Measurements from ENCODE around the gene PDILT.
"Not testable (repeated sequence)": the region's sequence is repeated elsewhere in the genome, so short reads cannot be mapped to it uniquely, and the experiment has no call there.

Gene PDILT

DNA sequence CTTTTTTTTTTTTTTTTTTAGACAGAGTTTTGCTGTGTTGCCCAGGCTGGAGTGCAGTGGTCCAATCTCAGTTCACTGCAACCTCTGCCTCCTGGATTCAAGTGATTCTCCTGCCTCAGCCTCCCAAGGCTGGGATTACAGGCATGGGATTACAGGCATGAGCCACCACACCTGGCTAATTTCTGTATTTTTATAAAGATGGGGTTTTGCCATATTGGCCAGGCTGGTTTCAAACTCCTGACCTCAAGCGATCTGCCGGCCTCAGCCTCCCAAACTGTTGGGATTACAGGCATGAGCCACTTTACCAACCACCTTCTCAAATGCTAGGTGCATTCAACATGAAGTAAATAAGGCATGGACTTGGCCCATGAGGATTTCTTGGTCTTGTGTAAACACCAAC lies 83.5 kb downstream of the PDILT start:
- DNase-seq (ENCODE audit: low read depth): not testable (repeated sequence)

DNA sequence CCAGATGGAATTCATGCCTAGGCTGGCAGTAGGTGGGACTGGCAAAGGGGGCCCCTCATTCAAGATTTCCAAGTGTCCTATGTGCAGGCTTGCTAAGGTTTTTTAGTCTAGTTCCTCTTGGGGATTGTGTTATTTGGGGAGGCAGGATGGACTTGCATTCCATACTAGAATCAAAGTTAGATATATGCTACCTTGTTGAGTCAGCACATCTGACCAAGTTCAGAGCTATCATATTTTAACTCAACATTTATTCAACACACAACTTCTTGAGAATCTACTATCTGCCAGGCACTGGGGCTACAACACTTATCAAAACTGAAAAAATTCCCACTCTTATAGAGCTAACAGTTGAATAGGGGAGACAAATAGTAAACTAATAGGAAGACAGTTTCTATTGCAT lies 83.9 kb downstream of the PDILT start:
- no peak for DNase-seq (ENCODE audit: low read depth)

DNA sequence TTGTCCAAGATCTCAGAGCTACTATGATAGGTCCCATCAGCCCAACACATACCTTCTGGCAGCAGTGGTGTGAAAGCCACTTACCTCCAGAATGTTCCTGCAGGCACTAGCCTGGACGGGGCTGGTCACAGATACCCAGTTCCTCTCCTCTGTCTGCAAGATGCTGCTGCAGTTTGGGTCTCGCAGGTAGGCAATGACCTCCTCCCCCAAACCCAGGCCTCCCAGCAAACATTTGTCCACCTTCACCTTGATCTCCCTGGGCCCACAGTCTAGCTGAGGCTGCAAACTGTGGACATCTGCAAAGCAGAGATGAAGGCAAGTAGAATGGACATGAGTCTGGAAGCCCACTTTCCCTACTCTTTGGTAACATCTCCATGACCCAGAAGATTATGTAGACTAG lies 84.4 kb downstream of the PDILT start:
- DNase-seq (ENCODE audit: low read depth): no peak

DNA sequence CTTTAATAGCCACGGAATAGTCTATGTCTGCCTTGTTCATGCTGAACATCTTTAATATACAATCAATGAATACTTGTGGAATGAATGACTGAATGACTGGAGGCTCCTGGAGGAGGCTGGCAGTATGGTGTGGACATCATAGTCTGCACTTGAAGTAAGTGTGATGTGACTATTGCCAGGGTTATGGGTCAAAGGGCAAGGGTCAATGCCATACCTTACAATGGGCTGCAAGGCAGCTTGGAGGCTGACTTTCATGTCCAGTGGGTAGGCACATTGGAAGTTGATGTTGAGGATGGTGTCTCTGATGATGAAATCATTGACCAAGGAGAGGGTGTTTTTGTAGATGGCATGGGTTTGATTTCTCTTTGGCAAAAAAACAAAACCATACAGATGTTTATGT lies 85.1 kb downstream of the PDILT start:
- no peak for DNase-seq (ENCODE audit: low read depth)

DNA sequence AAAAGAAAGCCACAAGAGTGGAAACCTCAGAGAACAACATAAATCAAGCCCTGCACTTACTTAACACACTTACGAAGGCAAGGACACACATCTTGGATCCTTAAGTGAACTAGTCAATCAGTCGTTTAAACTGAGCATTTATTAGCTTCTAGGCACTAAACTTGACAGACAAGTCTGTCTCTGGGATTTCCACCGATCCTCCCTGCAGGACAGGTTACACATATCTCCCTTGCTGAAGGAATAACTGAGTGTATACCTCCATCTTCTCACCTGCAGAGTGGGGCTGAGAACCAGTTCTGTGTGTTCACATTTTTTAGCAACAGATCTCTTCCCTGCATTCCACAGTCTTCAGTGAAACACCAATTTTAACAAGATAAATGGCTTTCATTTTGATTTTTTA lies 86.1 kb downstream of the PDILT start:
- no peak for DNase-seq (ENCODE audit: low read depth)

DNA sequence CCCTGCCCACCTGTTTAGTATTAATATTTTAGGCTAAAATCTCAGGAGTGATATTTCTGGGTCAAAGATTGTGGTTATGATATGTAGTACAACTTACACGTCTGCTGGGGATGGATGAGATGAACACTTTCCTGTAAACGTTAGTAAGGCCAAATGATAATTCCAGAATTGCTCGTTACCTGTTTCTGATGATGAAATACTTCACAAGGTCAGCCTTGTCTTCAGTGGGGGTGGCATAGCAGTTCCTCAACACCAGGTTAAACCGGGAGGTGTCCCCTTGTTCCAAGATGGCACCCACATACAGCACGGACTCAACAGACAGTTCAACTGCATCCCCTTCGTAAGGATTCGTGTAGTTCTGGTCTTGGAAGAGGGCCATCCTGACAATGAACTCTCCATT lies 86.5 kb downstream of the PDILT start:
- no peak for DNase-seq (ENCODE audit: low read depth)

DNA sequence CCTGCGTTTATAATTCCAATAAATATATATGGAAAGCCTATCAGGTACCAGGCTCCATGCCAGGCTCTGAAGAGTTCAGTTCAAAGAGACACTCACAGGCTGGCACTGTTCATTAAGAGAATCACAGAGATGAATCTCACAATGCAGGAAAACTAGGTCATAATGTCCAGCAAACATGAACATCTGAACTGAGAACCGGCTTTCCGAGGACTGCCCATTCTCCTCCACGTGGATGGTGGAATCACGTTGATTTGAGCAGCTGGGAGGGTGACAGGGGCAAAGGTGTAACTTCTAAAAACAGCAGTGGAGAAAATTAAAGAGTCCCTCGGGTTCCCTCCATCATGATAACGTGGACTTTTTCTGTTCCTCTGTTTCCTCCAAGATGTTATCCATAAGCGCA lies 87.4 kb downstream of the PDILT start:
- no peak for DNase-seq (ENCODE audit: low read depth)

DNA sequence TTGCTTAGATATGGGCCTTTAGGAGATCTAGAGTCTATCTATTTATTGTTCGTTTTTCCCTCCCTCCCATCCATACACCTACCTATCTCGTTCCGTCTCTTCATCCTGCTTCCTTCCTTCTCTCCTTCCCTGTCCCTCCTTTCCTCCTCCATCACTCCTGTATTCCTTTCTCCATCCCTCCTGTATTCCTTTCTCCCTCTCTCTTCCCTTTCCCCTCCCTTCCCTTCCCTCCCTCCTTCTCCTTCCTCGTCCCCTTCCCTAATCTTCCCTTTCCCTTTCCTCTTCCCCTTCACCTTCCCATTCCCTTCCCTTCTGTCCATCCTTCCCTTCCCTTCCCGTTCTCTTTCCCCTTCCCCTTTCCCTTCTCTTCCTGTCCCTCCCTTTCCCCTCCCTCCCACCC lies 87.8 kb downstream of the PDILT start:
- no peak for DNase-seq (ENCODE audit: low read depth)

DNA sequence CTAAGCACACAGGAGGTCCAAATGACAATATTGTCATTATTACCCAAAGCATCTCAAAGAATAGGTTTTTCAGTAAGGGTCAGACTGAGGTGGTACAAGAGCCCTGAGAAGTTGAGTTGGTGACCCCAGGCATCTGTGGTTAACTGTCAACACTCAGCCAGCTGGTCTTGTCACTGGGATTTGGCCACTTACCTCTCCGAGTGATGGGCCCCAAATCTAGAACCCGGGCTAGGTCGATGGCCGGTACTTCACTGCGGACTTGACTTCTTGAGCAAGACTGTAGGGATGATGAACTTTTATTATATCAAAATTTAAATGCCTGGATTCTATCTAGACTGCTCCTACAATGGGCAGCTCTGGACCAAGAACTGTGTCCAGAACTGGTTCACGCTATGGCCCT lies 88.8 kb downstream of the PDILT start:
- no peak for DNase-seq (ENCODE audit: low read depth)

DNA sequence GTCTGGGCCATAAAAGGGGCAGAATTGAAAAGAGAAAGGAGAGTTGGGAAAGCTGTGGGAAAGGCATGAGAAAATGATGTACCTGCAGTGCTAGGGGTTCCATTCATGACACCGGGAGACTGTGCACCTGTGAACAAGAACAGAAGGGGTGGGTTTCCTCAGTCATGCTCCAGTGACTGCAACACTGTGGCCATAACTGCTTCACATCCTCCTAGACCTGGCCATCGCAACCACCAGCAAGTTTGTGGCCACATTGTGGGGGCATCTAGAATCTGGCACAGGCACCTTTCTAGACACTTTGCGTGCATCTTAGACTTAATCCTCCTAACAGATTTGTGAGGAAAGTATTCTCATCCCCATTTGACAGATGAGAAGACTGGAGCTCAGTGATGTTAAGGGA lies 90.0 kb downstream of the PDILT start:
- no peak for DNase-seq (ENCODE audit: low read depth)

DNA sequence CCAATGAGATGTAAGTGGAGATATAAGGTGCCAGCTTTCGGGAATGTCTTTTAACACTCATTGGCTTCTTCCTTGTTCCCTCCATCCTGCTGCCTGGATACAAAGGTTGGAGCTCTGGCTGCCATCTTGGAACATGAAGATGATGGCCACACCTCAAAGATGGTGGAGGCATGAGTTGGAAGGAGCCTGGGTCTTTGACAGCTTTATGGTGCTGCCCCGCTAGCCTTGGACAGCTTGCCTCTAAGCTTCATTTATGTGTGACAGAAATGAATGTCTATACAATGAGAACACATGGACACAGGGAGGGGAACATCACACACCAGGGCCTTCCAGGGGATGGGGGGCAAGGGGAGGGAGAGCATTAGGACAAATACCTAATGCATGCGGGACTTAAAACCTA lies 90.8 kb downstream of the PDILT start:
- DNase-seq (ENCODE audit: low read depth): no peak

DNA sequence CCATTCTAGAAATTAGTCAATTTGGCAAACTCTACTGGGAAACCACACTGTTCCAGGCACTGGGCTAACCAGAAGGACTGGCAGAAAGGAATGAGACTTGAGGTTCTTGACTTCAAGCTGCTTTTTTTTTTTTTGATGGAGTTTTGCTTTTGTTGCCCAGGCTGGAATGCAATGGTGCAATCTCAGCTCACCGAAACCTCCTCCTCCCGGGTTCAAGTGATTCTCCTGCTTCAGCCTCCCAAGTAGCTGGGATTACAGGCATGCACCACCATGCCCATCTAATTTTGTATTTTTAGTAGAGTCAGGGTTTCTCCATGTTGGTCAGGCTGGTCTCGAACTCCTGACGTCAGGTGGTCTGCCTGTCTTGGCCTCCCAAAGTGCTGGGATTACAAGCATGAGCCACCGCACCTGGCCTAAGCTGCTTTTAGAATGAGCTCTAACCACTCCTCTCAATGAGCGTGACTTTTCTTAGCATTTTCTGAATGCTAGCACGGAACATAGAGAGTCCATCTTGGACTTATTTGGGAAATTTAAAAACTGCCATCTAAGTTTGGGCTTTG lies 91.9 kb downstream of the PDILT start:
- not testable (repeated sequence) for DNase-seq (ENCODE audit: low read depth)

DNA sequence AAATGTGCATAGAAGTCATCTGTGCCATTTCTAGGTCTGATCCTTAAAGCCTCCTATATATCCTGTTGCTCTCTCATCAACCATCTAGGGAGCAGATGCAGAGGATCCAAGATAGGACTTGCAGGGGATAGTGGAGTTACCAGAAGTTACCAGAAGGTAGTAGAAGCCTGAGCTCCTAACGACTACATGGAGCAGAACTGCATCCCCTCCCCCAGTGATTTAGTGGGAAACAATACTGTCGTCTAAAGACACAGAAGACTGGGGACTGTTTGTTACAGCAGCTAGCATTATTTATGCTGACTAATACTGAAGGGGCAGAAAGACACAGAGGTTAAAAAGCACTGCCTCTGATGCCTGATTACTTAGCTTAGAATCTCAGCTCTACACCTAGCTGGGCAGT lies 93.0 kb downstream of the PDILT start:
- DNase-seq (ENCODE audit: low read depth): no peak

DNA sequence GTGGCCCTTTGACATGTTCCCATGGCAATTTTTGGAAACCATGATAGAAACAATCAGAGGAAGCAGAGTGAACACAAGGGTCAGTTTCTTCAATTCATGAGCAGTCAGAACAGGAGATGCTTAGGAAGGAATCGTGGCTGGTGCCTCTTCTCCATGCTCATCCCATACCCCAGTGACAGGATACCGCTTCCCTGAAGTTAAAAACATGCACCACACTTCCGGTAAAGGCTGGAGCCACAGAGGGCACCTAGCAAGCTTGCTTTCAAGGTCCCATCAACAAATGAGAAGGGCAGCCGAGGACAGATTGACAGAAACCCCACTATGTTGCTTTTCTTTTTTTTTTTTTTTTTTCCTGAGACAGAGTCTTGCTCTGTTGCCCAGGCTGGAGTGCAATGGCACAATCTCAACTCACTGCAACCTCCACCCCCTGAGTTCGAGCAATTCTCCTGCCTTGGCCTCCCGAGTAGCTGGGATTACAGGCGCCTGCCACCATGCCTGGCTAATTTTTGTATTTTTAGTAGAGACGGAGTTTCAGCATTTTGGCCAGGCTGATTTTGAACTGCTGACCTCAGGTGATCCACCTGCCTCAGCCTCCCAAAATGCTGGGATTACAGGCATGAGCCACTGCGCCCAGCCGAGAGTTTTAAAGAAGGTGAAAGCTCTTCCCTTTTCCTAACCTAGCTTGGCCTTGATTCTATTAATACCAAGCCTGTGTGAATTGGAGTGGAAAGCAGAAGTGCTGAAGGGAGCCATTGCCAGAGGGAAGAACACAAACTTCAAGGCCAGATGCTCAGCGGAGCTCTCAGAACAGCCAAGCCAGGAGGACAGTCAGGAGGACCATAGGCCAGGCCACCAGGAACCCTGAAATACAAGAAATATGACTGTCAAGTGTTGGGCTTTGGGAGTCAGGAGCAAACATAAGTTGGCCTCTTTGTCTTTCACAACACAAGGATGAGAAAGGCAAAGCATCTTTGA lies 93.8 kb downstream of the PDILT start:
- DNase-seq (ENCODE audit: low read depth): no peak

DNA sequence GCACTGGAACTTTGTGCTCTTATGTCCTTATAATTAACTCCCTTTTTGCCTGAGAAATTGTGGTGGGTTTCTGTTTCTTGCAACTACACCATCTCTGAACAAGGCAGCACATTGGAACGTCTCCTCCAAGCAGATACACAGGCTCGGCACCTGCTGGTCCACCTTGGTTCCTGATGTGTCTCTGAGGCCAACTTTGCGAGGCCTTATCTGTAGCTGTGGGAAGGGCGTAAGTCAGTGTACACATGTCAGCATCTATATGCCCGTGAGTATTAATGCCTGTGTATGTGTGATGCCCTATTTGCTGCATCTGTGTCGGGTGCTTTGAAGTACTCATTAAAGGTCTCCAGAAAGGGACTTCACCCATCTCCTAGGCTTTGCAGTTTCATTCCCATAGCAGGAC lies 94.8 kb downstream of the PDILT start:
- DNase-seq (ENCODE audit: low read depth): no peak

All from iris pigment epithelial cell (primary cell).